Mesendoderm (in vitro differentiated cells): ENCODE results near the gene PPP1R12B.
"Not testable (repeated sequence)": the region's sequence is repeated elsewhere in the genome, so short reads cannot be mapped to it uniquely, and the experiment has no call there.

Experiments used
- DNase-seq: peaks from one replicate; pipeline ENCODE4 v3.0.0; 2013
- H2AK5ac ChIP-seq: 2 replicates; pipeline ENCODE4 v1.6.1; 2013; ENCODE audit warnings: low read length, inconsistent platforms
- H2BK120ac ChIP-seq: 2 replicates; pipeline ENCODE4 v1.6.1; 2013; ENCODE audit warnings: low read depth, mild to moderate bottlenecking, low read length, moderate library complexity, mixed read lengths
- H2BK15ac ChIP-seq: replicated peaks from 2 replicates; pipeline ENCODE4 v1.6.1; 2013; ENCODE audit warnings: low read depth, mild to moderate bottlenecking, moderate library complexity
- H2BK5ac ChIP-seq: 2 replicates; pipeline ENCODE4 v1.6.1; 2013; ENCODE audit warnings: low read length, inconsistent platforms
- H3K18ac ChIP-seq: 2 replicates; pipeline ENCODE4 v1.6.1; 2013; ENCODE audit warnings: mild to moderate bottlenecking, low read length, mixed read lengths
- H3K23ac ChIP-seq: one replicate; pipeline ENCODE4 v1.6.1; 2013; ENCODE audit warnings: low read length
- H3K27ac ChIP-seq: 2 replicates; pipeline ENCODE4 v1.5.1; 2013; ENCODE audit warnings: low read depth, mild to moderate bottlenecking, inconsistent platforms, low read length, moderate library complexity
- H3K27me3 ChIP-seq: 2 replicates; pipeline ENCODE4 v1.6.1; 2013; ENCODE audit warnings: low read length, control low read depth, mild to moderate bottlenecking, inconsistent platforms; ENCODE audit not compliant: insufficient read depth, poor library complexity
- H3K36me3 ChIP-seq: 2 replicates; pipeline ENCODE4 v1.6.1; 2013; ENCODE audit warnings: low read length, inconsistent platforms; ENCODE audit not compliant: control insufficient read depth, insufficient read depth
- H3K4ac ChIP-seq: one replicate; pipeline ENCODE4 v1.6.1; 2013; ENCODE audit warnings: low read depth, mild to moderate bottlenecking, low read length, moderate library complexity
- H3K4me1 ChIP-seq: 2 replicates; pipeline ENCODE4 v1.6.1; 2013; ENCODE audit warnings: low read depth, low read length, inconsistent platforms; ENCODE audit not compliant: control insufficient read depth
- H3K4me2 ChIP-seq: 2 replicates; pipeline ENCODE4 v1.6.1; 2013; ENCODE audit warnings: low read length
- H3K4me3 ChIP-seq: 2 replicates; pipeline ENCODE4 v1.5.1; 2013; ENCODE audit warnings: mild to moderate bottlenecking, low read length
- H3K56ac ChIP-seq: one replicate; pipeline ENCODE4 v1.6.1; 2013; ENCODE audit warnings: low read length
- H3K79me1 ChIP-seq: 2 replicates; pipeline ENCODE4 v1.6.1; 2013; ENCODE audit warnings: low read length, inconsistent platforms
- H3K79me2 ChIP-seq: 2 replicates; pipeline ENCODE4 v1.6.1; 2013; ENCODE audit warnings: mild to moderate bottlenecking, low read length; ENCODE audit not compliant: control insufficient read depth, insufficient read depth
- H3K9ac ChIP-seq: 2 replicates; pipeline ENCODE4 v1.6.1; 2013; ENCODE audit warnings: low read length, inconsistent platforms
- H4K5ac ChIP-seq: one replicate; pipeline ENCODE4 v1.6.1; 2013; ENCODE audit warnings: low read length
- H4K8ac ChIP-seq: one replicate; pipeline ENCODE4 v1.6.1; 2013; ENCODE audit warnings: low read depth, mild to moderate bottlenecking, control low read depth, low read length, moderate library complexity
- WGBS: extraction: QIAGEN DNeasy Blood & Tissue Kit; methylation state at CpG from one replicate; pipeline ENCODE4 v1.1.7; 2013; ENCODE audit warnings: low lambda C conversion rate, missing lambda C conversion rate; ENCODE audit not compliant: insufficient coverage; ENCODE audit errors: extremely low coverage; 5-methylcytosine and 5-hydroxymethylcytosine counted together

Gene PPP1R12B

GRCh38 chr1:202614363-202615207, 266.1 kb downstream of the PPP1R12B start:
- not testable (repeated sequence) for H3K9ac ChIP-seq, H3K27ac ChIP-seq, H4K5ac ChIP-seq, H2BK5ac ChIP-seq, H3K27me3 ChIP-seq, H3K56ac ChIP-seq, H2BK120ac ChIP-seq, H3K79me2 ChIP-seq, H3K4ac ChIP-seq, H3K4me3 ChIP-seq, H3K4me2 ChIP-seq, H3K36me3 ChIP-seq, H4K8ac ChIP-seq, DNase-seq, H3K23ac ChIP-seq, H2BK15ac ChIP-seq, H2AK5ac ChIP-seq, H3K4me1 ChIP-seq, H3K18ac ChIP-seq, H3K79me1 ChIP-seq
- WGBS = no CpG with 5 or more reads among the region's 11 CpGs

GRCh38 chr1:202615208-202615500, 266.7 kb downstream of the PPP1R12B start:
- not testable (repeated sequence) for H3K4me1 ChIP-seq, DNase-seq, H2BK5ac ChIP-seq, H4K8ac ChIP-seq, H3K4me3 ChIP-seq, H2BK120ac ChIP-seq, H3K79me2 ChIP-seq, H3K4ac ChIP-seq, H3K23ac ChIP-seq, H3K36me3 ChIP-seq, H3K79me1 ChIP-seq, H2BK15ac ChIP-seq, H3K18ac ChIP-seq, H3K4me2 ChIP-seq, H3K9ac ChIP-seq, H3K27me3 ChIP-seq, H4K5ac ChIP-seq, H2AK5ac ChIP-seq, H3K27ac ChIP-seq
- WGBS = no CpG with 5 or more reads among the region's 1 CpG
- peak overlapping the region; percentile 25 for H3K56ac ChIP-seq

GRCh38 chr1:202615501-202616354, 267.2 kb downstream of the PPP1R12B start:
- no peaks in the 10 kb centered on the region for H3K79me2 ChIP-seq
- H3K27me3 ChIP-seq = no peaks in the 10 kb centered on the region
- no peaks in the 10 kb centered on the region for H3K36me3 ChIP-seq
- H3K4me3 ChIP-seq = no peak overlapping the region
- no peak overlapping the region for H2AK5ac ChIP-seq
- H3K4ac ChIP-seq = no peak overlapping the region
- H4K5ac ChIP-seq = no peak overlapping the region
- H3K9ac ChIP-seq = no peak overlapping the region
- no peak overlapping the region for H3K4me2 ChIP-seq
- no peak overlapping the region for H4K8ac ChIP-seq
- no peak overlapping the region for H3K18ac ChIP-seq
- no peak overlapping the region for H3K27ac ChIP-seq
- WGBS = no CpG with 5 or more reads among the region's 11 CpGs
- no peak overlapping the region for H2BK120ac ChIP-seq
- H2BK15ac ChIP-seq = no peak overlapping the region
- H3K79me1 ChIP-seq = no peaks in the 10 kb centered on the region
- no peak overlapping the region for H2BK5ac ChIP-seq
- H3K56ac ChIP-seq = peak overlapping the region; percentile 42
- H3K23ac ChIP-seq = no peak overlapping the region
- no peak for DNase-seq
- H3K4me1 ChIP-seq = peaks cover 6% of the 10 kb centered on the region

- H3K27me3 ChIP-seq = no peaks in the 10 kb centered on the region
- H3K4me2 ChIP-seq = no peak overlapping the region
Observed at GRCh38 chr1:202616355-202616915, 267.9 kb downstream of the PPP1R12B start.

GRCh38 chr1:202619012-202619411, 270.5 kb downstream of the PPP1R12B start:
- not testable (repeated sequence) for H4K8ac ChIP-seq, H3K9ac ChIP-seq, H3K4ac ChIP-seq, H3K23ac ChIP-seq, H2BK5ac ChIP-seq, H3K4me3 ChIP-seq, H2BK120ac ChIP-seq, H2BK15ac ChIP-seq, H3K27me3 ChIP-seq, H4K5ac ChIP-seq, H3K4me1 ChIP-seq, H3K79me1 ChIP-seq, DNase-seq, H3K36me3 ChIP-seq, H3K27ac ChIP-seq, H2AK5ac ChIP-seq, H3K56ac ChIP-seq, H3K4me2 ChIP-seq, H3K79me2 ChIP-seq, H3K18ac ChIP-seq
- no CpG with 5 or more reads among the region's 11 CpGs for WGBS

More at GRCh38 chr1:202616355-202616915, 267.9 kb downstream of the PPP1R12B start:
- Histone ChIP-seq H3K36me3 (no peaks in the 10 kb centered on the region), H3K4me3 (no peak overlapping the region), H2BK15ac (no peak overlapping the region), H2BK120ac (no peak overlapping the region), H2BK5ac (no peak overlapping the region), H3K18ac (no peak overlapping the region), H3K9ac (no peak overlapping the region), H4K8ac (no peak overlapping the region), H3K56ac (peak overlapping the region; percentile 70), H3K79me1 (no peaks in the 10 kb centered on the region), H2AK5ac (no peak overlapping the region), H3K79me2 (no peaks in the 10 kb centered on the region), H3K4me1 (peaks cover 6% of the 10 kb centered on the region), H4K5ac (no peak overlapping the region), H3K4ac (no peak overlapping the region), H3K23ac (no peak overlapping the region), H3K27ac (no peak overlapping the region)
- DNase-seq = no peak
- WGBS = no CpG with 5 or more reads among the region's 13 CpGs
